LNCaP clone FGC (cell line): Measurements from ENCODE around the gene IPPK.

Experiments
- DNase-seq: peaks from one replicate; pipeline ENCODE4 v3.0.0-alpha.2; 2011; ENCODE audit warnings: low read depth
- H3K4me3 ChIP-seq: 2 replicates; pipeline ENCODE4 v1.5.1; 2011; ENCODE audit warnings: mild to moderate bottlenecking, low read depth, low read length, control low read depth
- CTCF ChIP-seq: IDR thresholded peaks from 2 replicates; pipeline ENCODE4 v1.5.1; 2012; ENCODE audit warnings: mild to moderate bottlenecking; ENCODE audit not compliant: control insufficient read depth, insufficient read depth; ENCODE audit errors: extremely low read depth

The IPPK gene

DNA sequence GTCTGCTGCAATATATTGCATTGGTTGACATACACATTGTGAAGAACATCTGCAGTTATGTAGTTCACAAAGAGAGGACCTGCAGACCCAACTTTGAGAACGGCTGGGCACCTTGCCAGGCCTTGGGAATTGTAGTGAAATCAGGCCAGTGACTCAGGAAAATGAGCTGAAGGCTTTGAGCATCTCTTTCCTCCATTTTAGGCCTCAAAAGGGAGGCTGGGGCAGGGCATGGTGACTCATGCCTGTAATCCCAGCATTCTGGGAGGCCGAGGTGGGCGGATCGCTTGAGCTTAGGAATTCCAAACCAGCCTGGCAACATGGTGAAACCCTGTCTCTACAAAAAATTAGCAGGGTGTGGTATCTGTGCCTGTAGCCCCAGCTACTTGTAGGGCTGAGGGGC is 1.4 kb upstream of the IPPK start:
- no peak for TF ChIP-seq CTCF
- no peak for DNase-seq
- H3K4me3 ChIP-seq, result peak overlapping the region; percentile 60

DNA sequence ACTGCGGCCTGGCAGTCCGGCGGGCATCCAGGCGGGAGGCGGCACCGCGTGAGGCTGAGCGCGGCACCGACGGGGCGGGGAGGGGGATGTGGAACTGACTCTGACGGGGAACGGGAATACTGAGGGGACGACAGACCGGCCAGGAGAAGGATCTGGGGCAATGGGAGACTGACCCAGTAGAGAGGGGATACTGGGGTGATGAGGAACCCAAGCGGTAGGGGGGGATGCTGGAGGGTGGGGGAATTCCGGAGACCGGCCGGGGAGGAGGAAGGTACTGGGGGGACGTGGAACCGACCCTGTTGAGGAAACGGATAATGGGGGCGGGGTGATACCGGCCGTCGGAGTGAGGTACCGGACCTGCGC is 423 bp downstream of the IPPK start:
- TF ChIP-seq CTCF, result no peak
- no peak for DNase-seq
- H3K4me3 ChIP-seq, result peak overlapping the region; percentile 60

DNA sequence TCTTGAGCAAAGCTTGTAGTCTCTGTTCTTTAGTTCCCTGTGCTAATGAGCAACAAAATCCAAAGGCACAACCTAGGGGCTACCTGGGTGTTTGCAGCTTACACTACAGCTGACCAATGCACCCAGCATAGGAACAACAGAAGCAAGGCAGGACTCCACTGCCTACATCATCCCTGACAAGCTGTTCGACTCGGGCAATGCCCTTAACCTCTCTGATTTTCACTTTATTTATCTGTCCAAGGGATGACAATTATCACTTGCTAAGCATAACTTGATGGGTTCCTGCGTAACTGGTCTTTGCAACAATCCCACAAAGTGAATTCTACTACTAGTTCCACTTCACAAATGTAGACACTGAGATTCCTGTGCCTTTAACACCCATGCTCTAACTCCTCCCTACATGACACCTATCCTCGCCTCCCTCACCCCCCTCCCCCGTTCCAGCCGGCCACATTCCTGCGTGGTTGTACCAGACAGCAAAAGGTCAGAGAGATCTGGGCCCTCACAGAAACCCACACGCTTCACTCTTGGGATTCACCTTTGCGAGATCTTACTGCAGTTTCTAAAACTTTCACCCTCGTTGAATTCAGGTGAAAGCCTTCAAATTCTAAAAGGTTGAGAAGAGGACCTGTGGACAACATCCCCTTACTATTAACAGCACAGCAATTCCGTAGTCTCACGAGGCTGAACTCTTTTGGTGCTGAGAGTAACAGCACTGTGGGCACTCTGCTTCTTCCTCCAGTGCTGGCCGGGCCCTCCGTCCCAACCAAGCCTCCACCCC is 995 bp downstream of the IPPK start:
- no peak for TF ChIP-seq CTCF
- peak overlapping the region; percentile 60 for H3K4me3 ChIP-seq
- DNase-seq, result no peak

GRCh38 chr9:92666912-92667532 is 2.9 kb downstream of the IPPK start:
- no peak overlapping the region for H3K4me3 ChIP-seq
- TF ChIP-seq CTCF, result no peak
- DNase-seq, result no peak

GRCh38 chr9:92666236-92666635 is 3.7 kb downstream of the IPPK start:
- H3K4me3 ChIP-seq, result peak overlapping the region; percentile 25
- peak; percentile 27 for DNase-seq
- no peak for TF ChIP-seq CTCF

DNA sequence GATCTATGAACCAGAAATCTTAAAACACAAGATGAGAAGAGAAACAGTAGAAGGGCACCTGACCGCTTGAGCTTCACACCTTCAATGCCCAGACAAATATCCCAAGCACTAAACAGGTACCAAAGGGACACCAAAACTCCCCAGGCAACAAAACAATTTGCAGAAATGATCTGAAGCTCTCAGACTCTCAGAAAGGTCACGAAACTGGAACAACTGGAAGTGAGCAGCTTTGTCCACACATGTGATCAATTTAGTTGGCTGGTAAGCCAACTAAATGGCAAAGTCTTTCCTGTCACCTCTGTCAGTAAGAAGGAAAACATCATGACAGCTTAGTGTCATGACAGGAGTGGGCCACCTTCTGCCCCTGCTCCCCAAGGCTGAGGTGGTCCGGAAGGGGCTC is 4.1 kb downstream of the IPPK start:
- peak; percentile 79 for DNase-seq
- TF ChIP-seq CTCF, result no peak
- H3K4me3 ChIP-seq, result peak overlapping the region; percentile 25
